ENCODE data around the gene OS9. TPM values are rescaled to one million over a fixed set of nuclear protein-coding genes. Genes with fewer than 3 reads are reported as not detected.

Gene OS9
- total and polyA plus RNA-seq, 2 of the 4 experiments (the other 2 are of a cell fraction): 159 to 272 TPM

DNA sequence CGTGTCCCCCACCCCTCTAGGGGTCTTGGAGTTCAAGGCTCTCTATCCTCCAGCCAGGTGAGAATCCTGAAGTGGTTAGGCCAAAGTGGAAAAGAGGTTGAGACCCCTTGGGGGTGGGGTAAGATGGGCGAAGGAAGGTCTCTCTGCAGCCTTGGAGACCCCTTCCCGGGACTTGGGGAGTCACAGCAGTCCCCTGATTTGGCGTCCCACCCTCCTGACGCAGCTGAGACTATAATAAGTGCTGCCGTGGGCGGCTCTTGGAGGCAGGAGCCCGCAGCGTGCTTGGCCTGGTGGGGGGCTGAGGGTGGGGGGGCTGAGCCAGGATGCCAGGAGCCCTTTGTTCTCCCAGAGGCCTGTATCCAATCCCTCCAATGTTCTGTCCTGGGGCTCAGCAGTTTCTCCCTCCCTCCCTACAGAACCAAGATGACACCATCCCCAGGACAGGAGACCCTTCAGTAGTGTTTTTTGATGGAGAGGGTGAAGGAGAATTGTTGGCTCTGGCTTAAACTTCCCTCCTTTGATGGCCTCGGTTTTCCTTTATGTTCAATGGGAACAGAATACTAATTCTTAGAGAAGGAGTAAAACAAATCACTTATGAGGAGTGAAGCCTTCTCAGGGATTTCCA is 46.1 kb downstream of the OS9 start:
- no peaks in the 10 kb centered on the region for H3K36me3 ChIP-seq (ENCODE audit: control insufficient read depth, insufficient read depth, low read length)
- no peaks in the 10 kb centered on the region for H3K9me1 ChIP-seq (ENCODE audit: insufficient read depth, low read length)
- no peak overlapping the region for H3K9ac ChIP-seq (ENCODE audit: low read depth, low read length)
- H3K4me2 ChIP-seq (ENCODE audit: low read depth, low read length): no peak overlapping the region
- 0 out of 2 replicates have a peak, but pooled peaks cover 3% of the 10 kb centered on the region for H4K20me1 ChIP-seq (ENCODE audit: insufficient read depth, low read length)
- H2BK120ac ChIP-seq (ENCODE audit: low read depth, low read length): no peak overlapping the region
- no peak overlapping the region for H2AK5ac ChIP-seq (ENCODE audit: low read depth, low read length)
- H4K5ac ChIP-seq (ENCODE audit: low read depth, low read length): no peak overlapping the region
- CTCF ChIA-PET: no interaction called here
- no peak overlapping the region for H3K23ac ChIP-seq (ENCODE audit: low read depth, low read length)
- H3K14ac ChIP-seq (replicated peaks; ENCODE audit: low read depth, low read length): no peak overlapping the region
- H3K56ac ChIP-seq (ENCODE audit: extremely low read depth, insufficient read depth, low read length): no peak overlapping the region
- ATAC-seq (ENCODE audit: low read depth): no peak
- no TSS peak for BruUV-seq (replicated peaks)
- H2BK15ac ChIP-seq (ENCODE audit: low read depth, low read length): no peak overlapping the region
- intact Hi-C loops (cut with micrococcal nuclease) (loop anchor here (5.0 kb wide), 1 partner anchor 158 kb away; no protein-coding TSS in a partner anchor), in situ Hi-C loops (cut with MboI; ENCODE audit: low sequenced_read_pairs) (loop anchor here (10.0 kb wide), 1 partner anchor 155 kb away; no protein-coding TSS in a partner anchor), dilution Hi-C loops (cut with HindIII; ENCODE audit: low sequenced_read_pairs, unreplicated experiment) (no loop called here)
- no peak overlapping the region for H2BK5ac ChIP-seq (ENCODE audit: low read depth, low read length, poor library complexity, severe bottlenecking)
- no peak overlapping the region for H2AFZ ChIP-seq (replicated peaks; ENCODE audit: low read length, poor library complexity)
- DNase-seq: no peak
- H3K79me1 ChIP-seq (ENCODE audit: low read depth in 1 of 2, low read length in 2 of 2): peaks cover 0 to 5% of the 10 kb centered on the region in 2 experiments; a peak in 2 of 4 replicates
- no peak overlapping the region for H2BK20ac ChIP-seq (ENCODE audit: low read depth, low read length)
- no peak overlapping the region for H2AK9ac ChIP-seq (replicated peaks; ENCODE audit: low read depth, low read length, poor library complexity)
- H3K27ac ChIP-seq (ENCODE audit: insufficient read depth, low read length): no peak overlapping the region
- no peak overlapping the region for H4K8ac ChIP-seq (ENCODE audit: low read depth in 2 of 2, low read length in 2 of 2)
- H3K9me3 ChIP-seq (ENCODE audit: control insufficient read depth, insufficient read depth, low read length): peaks cover 2% of the 10 kb centered on the region; the same call in 1 of the 2 replicates
- TF ChIP-seq BHLHE40 (IDR thresholded peaks at IDR 0.05; ENCODE audit: low read depth, low read length): no peak
- no peak for TF ChIP-seq FOS (IDR thresholded peaks at IDR 0.05; ENCODE audit: low read depth, low read length)
- TF ChIP-seq, protein P1, sequence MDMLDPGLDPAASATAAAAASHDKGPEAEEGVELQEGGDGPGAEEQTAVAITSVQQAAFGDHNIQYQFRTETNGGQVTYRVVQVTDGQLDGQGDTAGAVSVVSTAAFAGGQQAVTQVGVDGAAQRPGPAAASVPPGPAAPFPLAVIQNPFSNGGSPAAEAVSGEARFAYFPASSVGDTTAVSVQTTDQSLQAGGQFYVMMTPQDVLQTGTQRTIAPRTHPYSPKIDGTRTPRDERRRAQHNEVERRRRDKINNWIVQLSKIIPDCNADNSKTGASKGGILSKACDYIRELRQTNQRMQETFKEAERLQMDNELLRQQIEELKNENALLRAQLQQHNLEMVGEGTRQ (IDR thresholded peaks at IDR 0.05; ENCODE audit: low read depth, low read length): no peak
- TF ChIP-seq, protein P2, sequence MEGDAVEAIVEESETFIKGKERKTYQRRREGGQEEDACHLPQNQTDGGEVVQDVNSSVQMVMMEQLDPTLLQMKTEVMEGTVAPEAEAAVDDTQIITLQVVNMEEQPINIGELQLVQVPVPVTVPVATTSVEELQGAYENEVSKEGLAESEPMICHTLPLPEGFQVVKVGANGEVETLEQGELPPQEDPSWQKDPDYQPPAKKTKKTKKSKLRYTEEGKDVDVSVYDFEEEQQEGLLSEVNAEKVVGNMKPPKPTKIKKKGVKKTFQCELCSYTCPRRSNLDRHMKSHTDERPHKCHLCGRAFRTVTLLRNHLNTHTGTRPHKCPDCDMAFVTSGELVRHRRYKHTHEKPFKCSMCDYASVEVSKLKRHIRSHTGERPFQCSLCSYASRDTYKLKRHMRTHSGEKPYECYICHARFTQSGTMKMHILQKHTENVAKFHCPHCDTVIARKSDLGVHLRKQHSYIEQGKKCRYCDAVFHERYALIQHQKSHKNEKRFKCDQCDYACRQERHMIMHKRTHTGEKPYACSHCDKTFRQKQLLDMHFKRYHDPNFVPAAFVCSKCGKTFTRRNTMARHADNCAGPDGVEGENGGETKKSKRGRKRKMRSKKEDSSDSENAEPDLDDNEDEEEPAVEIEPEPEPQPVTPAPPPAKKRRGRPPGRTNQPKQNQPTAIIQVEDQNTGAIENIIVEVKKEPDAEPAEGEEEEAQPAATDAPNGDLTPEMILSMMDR (conservative IDR thresholded peaks at IDR 0.05; ENCODE audit: low read depth, low read length): no peak
- H3K4ac ChIP-seq (ENCODE audit: low read depth, low read length): no peak overlapping the region
- WGBS, 2 experiments (ENCODE audit: extremely low coverage in 2 of 2, insufficient read length in 1 of 2): 17% methylated on average over 2 of the region's 10 CpGs; no CpG with 5 or more reads in 1 of the 2 experiments
- H3K4me3 ChIP-seq (ENCODE audit: insufficient read depth, low read depth, low read length): no peak overlapping the region
- H3K27me3 ChIP-seq (ENCODE audit: control insufficient read depth, insufficient read depth, low read length): peaks cover 68% of the 10 kb centered on the region
- H4K91ac ChIP-seq (ENCODE audit: insufficient read depth, low read depth, low read length): no peak overlapping the region
- no peak overlapping the region for H3K18ac ChIP-seq (ENCODE audit: low read depth, low read length)
- H3K4me1 ChIP-seq (ENCODE audit: control insufficient read depth, insufficient read depth, low read length): 0 out of 2 replicates have a peak, but pooled peaks cover 3% of the 10 kb centered on the region
- POLR2A ChIA-PET (ENCODE audit: unreplicated experiment): no interaction called here

Measured in IMR-90 (cell line).